ENCODE data around the gene CHIA. TPM values are rescaled to one million over a fixed set of nuclear protein-coding genes. Genes with fewer than 3 reads are reported as not detected.

CHIA gene
- total and polyA plus RNA-seq, 12 donors, result 0.07 to 0.19 TPM; not detected in 10

DNA sequence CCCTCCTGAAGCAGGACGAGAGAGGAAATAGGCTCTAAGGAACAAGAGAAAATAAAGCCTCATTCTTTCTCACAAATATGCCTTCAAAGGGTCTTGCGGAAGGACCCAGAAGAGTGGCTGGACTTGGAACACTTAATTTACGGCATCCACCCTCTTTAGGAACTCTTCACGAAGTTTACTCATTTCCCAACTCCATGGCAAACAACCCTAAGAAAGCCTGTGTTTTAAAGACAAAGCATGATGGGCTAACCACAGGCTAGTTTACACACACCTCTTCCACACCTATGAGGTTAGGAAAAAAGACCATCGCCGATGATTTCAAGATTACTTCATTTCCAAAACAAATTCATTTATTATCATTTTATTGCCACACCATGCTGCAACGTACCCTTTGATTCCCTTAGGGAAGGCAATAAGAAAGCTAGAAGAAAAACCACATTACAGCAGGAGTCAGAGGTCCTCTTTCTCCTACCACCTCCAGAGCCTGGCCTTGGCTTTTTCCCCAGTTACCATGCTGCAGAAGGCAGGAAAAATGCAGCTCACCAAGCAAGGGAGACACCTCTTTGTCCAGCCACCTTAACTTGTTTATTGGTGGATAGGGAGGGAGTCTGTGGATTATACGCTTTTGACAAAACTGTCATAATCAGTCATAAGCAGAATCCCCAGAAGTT lies 33.5 kb upstream of the CHIA start:
- no peaks in the 10 kb centered on the region for H3K9me3 ChIP-seq (replicated peaks in 1 of 3)
- H3K4me3 ChIP-seq, result no peak overlapping the region
- no peak overlapping the region for H3K27ac ChIP-seq
- H3K4me1 ChIP-seq (replicated peaks in 1 of 2), result no peaks in the 10 kb centered on the region
- WGBS, 4 donors, result 66 to 79% (median 73%) methylated on average over 8 of the region's 8 CpGs
- no peak for TF ChIP-seq POLR2A (IDR thresholded peaks at IDR 0.05)
- TF ChIP-seq CTCF (IDR thresholded peaks at IDR 0.05), result no peak
- intact Hi-C loops (cut with DNase I), result loop anchor here in 1 of 2 donors (10.0 kb wide), 1 partner anchor 78 kb away; no protein-coding TSS in a partner anchor
- no peaks in the 10 kb centered on the region for H3K36me3 ChIP-seq (replicated peaks in 1 of 2)
- DNase-seq, result no peak
- no peaks in the 10 kb centered on the region for H3K27me3 ChIP-seq

- TF ChIP-seq CTCF (IDR thresholded peaks at IDR 0.05) (no peak), POLR2A (IDR thresholded peaks at IDR 0.05) (no peak)
- Histone ChIP-seq H3K27me3 (peaks cover 28% of the 10 kb centered on the region), H3K36me3 (replicated peaks in 1 of 2) (no peaks in the 10 kb centered on the region), H3K4me1 (replicated peaks in 1 of 2) (no peaks in the 10 kb centered on the region), H3K9me3 (replicated peaks in 1 of 3) (no peaks in the 10 kb centered on the region), H3K4me3 (no peak overlapping the region), H3K27ac (no peak overlapping the region)
- intact Hi-C loops (cut with DNase I), result no loop called here
- 50 to 72% (median 69%) methylated on average over 3 to 4 of the region's 4 CpGs for WGBS, 4 donors
- DNase-seq, result no peak
These were observed 22.7 kb upstream of the CHIA start for GRCh38 chr1:111267801-111268508.

DNA sequence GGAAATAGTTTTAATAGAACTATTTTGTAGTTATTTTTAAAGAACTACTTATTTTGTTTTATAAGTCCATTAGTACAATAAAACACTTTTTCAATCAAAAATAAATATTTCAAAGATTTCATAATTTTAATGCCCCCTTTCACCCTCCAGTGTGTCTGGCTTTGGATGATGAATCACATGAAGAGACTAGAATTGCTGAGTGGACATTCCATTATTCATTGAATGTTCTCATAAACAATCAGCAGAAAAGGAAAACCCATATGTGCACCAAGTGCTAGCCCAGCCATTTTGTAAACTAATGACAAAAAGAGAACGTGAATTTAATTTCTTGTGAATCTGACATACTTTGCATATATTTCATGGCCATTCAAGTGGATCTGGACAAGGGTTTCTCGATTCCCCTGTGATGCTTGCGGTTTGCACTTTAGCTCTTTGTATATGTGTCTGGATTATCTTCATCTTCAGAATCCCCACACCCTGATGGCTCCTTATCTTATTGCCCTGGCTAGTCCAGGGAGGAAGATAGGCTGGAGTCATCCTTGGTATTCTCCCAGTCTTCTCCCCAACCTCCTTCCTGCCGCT lies 20.7 kb upstream of the CHIA start:
- Histone ChIP-seq H3K4me3 (no peak overlapping the region), H3K4me1 (replicated peaks in 1 of 2) (no peaks in the 10 kb centered on the region), H3K9me3 (replicated peaks in 1 of 3) (no peaks in the 10 kb centered on the region), H3K27ac (no peak overlapping the region), H3K36me3 (replicated peaks in 1 of 2) (no peaks in the 10 kb centered on the region), H3K27me3 (peaks cover 28% of the 10 kb centered on the region)
- 83 to 88% (median 85%) methylated on average over 4 of the region's 4 CpGs for WGBS, 4 donors
- intact Hi-C loops (cut with DNase I), result no loop called here
- no peak for DNase-seq
- TF ChIP-seq CTCF (IDR thresholded peaks at IDR 0.05) (no peak), POLR2A (IDR thresholded peaks at IDR 0.05) (no peak)

DNA sequence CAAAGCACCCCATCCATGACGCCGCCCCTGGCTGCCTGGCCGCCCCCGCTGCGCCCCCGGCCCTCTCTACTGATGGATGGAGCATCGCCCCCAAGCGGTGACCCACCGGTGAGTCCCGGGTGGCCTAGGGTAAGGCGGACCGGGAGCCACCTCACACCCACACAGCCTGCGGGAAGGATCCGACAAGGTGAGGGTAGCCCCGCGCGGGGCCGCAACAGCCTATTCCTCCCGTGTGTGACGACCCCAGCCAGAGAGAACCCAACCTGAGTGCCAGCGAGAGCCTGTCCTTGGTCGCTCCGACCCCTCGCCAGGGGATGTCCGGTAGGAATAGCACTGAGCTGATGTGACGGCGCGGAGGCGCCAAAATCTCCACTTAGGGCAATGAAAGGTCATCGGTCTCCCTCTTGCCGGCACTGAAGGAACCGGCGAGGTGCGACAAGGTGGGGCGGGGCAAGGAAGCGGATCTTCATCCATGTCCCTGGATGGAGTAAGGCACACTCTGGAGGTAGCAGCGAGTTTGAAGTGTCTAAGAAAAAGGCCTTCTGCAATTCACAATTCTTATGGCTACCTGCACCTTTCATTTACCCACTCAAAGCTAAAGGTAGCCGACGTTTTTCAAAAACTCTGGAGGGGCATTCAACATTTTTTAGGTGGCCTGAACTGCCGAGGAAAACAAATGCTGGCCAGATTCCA lies 19.7 kb upstream of the CHIA start:
- no peak for TF ChIP-seq POLR2A (IDR thresholded peaks at IDR 0.05)
- no peak for TF ChIP-seq CTCF (IDR thresholded peaks at IDR 0.05)
- DNase-seq, result no peak
- 4 to 8% (median 6%) methylated on average over 16 to 40 of the region's 40 CpGs for WGBS, 4 donors
- Histone ChIP-seq H3K27me3 (peaks cover 28% of the 10 kb centered on the region), H3K4me1 (replicated peaks in 1 of 2) (no peaks in the 10 kb centered on the region), H3K9me3 (replicated peaks in 1 of 3) (no peaks in the 10 kb centered on the region), H3K27ac (no peak overlapping the region), H3K36me3 (replicated peaks in 1 of 2) (no peaks in the 10 kb centered on the region), H3K4me3 (no peak overlapping the region)
- intact Hi-C loops (cut with DNase I), result no loop called here
